Stomach (tissue), 9 donors: ENCODE measurements around the gene FNDC3B. TPM values are rescaled to one million over a fixed set of nuclear protein-coding genes. Genes with fewer than 3 reads are reported as not detected.
A peak's percentile ranks its signal among the peaks of the same experiment; 100 is the strongest.

Experiments
- DNase-seq, 2 donors: peaks; one replicate each; pipeline versions ENCODE4 v3.0.0 to v3.0.0-alpha.2; 2013 to 2019
- H3K27ac ChIP-seq, 5 donors: fragments of 200-600 bp in 4 of 5; sonication (generic) in 4 of 5; one replicate each; pipeline ENCODE4 v1.5.1; 2013 to 2019; ENCODE audit warnings: mild to moderate bottlenecking in 1 of 5, moderate library complexity in 1 of 5
- H3K27me3 ChIP-seq, 3 donors: fragments of 200-600 bp; sonication (generic); one replicate each; pipeline ENCODE4 v1.5.1; 2017 to 2019; ENCODE audit warnings: mixed run types in 1 of 3
- H3K36me3 ChIP-seq, 4 donors: fragments of 200-600 bp; sonication (generic); 1 replicate in 3 of 4; 2 replicates in 1 of 4; pipeline ENCODE4 v1.5.1; 2016 to 2019
- H3K4me1 ChIP-seq, 4 donors: fragments of 200-600 bp; sonication (generic); one replicate each; pipeline ENCODE4 v1.5.1; 2016 to 2019
- H3K4me3 ChIP-seq, 4 donors: fragments of 200-600 bp; sonication (generic) in 3 of 4; one replicate each; pipeline ENCODE4 v1.5.1; 2016 to 2019; ENCODE audit warnings: mild to moderate bottlenecking in 1 of 4
- H3K9me3 ChIP-seq, 4 donors: fragments of 200-600 bp; sonication (generic); one replicate each; pipeline ENCODE4 v1.5.1; 2016 to 2019
- CTCF ChIP-seq, 7 experiments: fragments of 450-650 bp in 4 of 7; fragments of 200-600 bp in 3 of 7; sonication (generic) in 3 of 7; IDR thresholded peaks; one replicate each; pipeline ENCODE4 v1.5.1; 2016 to 2019; ENCODE audit warnings: antibody characterized with exemption in 7 of 7, control low read depth in 2 of 7, mild to moderate bottlenecking in 1 of 7
- EP300 ChIP-seq: sonication (generic); formaldehyde crosslinking; IDR thresholded peaks from one replicate; pipeline ENCODE4 v1.6.1; 2017; ENCODE audit warnings: antibody characterized with exemption
- POLR2A ChIP-seq, 4 donors: fragments of 450-650 bp; IDR thresholded peaks; one replicate each; pipeline ENCODE4 v1.6.1; 2016; ENCODE audit warnings: antibody characterized with exemption in 4 of 4, control low read depth in 2 of 4, mild to moderate bottlenecking in 1 of 4, moderate library complexity in 1 of 4
- POLR2AphosphoS5 ChIP-seq, 3 donors: sonication (generic); formaldehyde crosslinking; IDR thresholded peaks; one replicate each; pipeline ENCODE4 v1.6.1; 2016; ENCODE audit warnings: antibody characterized with exemption in 3 of 3
- WGBS, 5 donors: extraction: QIAGEN DNeasy Blood & Tissue Kit in 3 of 5; methylation state at CpG; one replicate each; pipeline versions ENCODE4 v1.1.5 to v1.1.7; 2013 to 2018; 5-methylcytosine and 5-hydroxymethylcytosine counted together
- intact Hi-C: fragments of 100-400 bp; cut with DNase I; formaldehyde crosslinking; loops from one replicate; pipeline ENCODE4 v1.15.1; 2023; ENCODE audit warnings: low total_unique reads
- polyA plus RNA-seq, 3 donors: library from polyadenylated mRNA; stranded (reverse); fragments of 200-250 nt; gene quantifications; one replicate each; pipeline ENCODE4 v1.2.3, GENCODE V29; 2013
- total RNA-seq, 5 donors: library from RNA; depleted of rRNA; stranded (reverse); fragments of >200 nt; gene quantifications; one replicate each; pipeline versions ENCODE4 v1.1.0 to v1.2.3, GENCODE V29; 2014 to 2016
- donor health status: healthy with polysubstance abuse.
- donor health status: Bipolar disorder and iron deficiency.
- donor health status: healthy.

The FNDC3B gene
- total and polyA plus RNA-seq, 8 donors, result 6.0 to 229 (median 53.7) TPM

GRCh38 chr3:172244011-172244410 lies 204.6 kb downstream of the FNDC3B start:
- H3K27me3 ChIP-seq, result no peaks in the 10 kb centered on the region
- H3K4me1 ChIP-seq, result peaks cover 0 to 30% (median 19%) of the 10 kb centered on the region in 4 donors
- H3K27ac ChIP-seq, result no peak overlapping the region
- DNase-seq, result no peak
- 67 to 81% (median 74%) methylated on average over 2 of the region's 2 CpGs for WGBS, 5 donors
- intact Hi-C loops, result no loop called here
- no peak overlapping the region for H3K4me3 ChIP-seq
- H3K36me3 ChIP-seq, result peaks cover 3 to 30% (median 18%) of the 10 kb centered on the region in 4 donors
- TF ChIP-seq POLR2A (IDR thresholded peaks at IDR 0.05) (no peak), CTCF (IDR thresholded peaks at IDR 0.05) (no peak), EP300 (no peak), POLR2AphosphoS5 (IDR thresholded peaks at IDR 0.05) (no peak)
- H3K9me3 ChIP-seq, result peaks cover 0 to 9% (median 8%) of the 10 kb centered on the region in 4 donors

- TF ChIP-seq EP300 (no peak), CTCF (IDR thresholded peaks at IDR 0.05) (no peak), POLR2A (IDR thresholded peaks at IDR 0.05) (no peak), POLR2AphosphoS5 (IDR thresholded peaks at IDR 0.05) (no peak)
- 81 to 88% (median 83%) methylated on average over 2 of the region's 2 CpGs for WGBS, 5 donors
- H3K27ac ChIP-seq, result no peak overlapping the region
- peaks cover 0 to 38% (median 22%) of the 10 kb centered on the region in 4 donors for H3K4me1 ChIP-seq
- no peaks in the 10 kb centered on the region for H3K27me3 ChIP-seq
- no peak overlapping the region for H3K4me3 ChIP-seq
- intact Hi-C loops, result no loop called here
- DNase-seq, result no peak
- H3K9me3 ChIP-seq, result peaks cover 0 to 9% (median 8%) of the 10 kb centered on the region in 4 donors
- peaks cover 3 to 30% (median 18%) of the 10 kb centered on the region in 4 donors for H3K36me3 ChIP-seq
Observed at GRCh38 chr3:172245241-172245640, 205.9 kb downstream of the FNDC3B start.

GRCh38 chr3:172246107-172246844 lies 206.9 kb downstream of the FNDC3B start:
- peak in 1 of 2 donors; percentile 68 for DNase-seq
- H3K4me3 ChIP-seq, result no peak overlapping the region
- peaks cover 0 to 9% (median 8%) of the 10 kb centered on the region in 4 donors for H3K9me3 ChIP-seq
- H3K27ac ChIP-seq, result peak overlapping the region in 4 of 5 donors; percentile 22 to 37 (median 34)
- no peaks in the 10 kb centered on the region for H3K27me3 ChIP-seq
- TF ChIP-seq POLR2AphosphoS5 (IDR thresholded peaks at IDR 0.05) (no peak), CTCF (IDR thresholded peaks at IDR 0.05) (no peak), POLR2A (IDR thresholded peaks at IDR 0.05) (no peak), EP300 (no peak)
- WGBS, 5 donors, result 26 to 48% (median 39%) methylated on average over 10 of the region's 10 CpGs
- H3K36me3 ChIP-seq, result peaks cover 6 to 26% (median 24%) of the 10 kb centered on the region in 4 donors
- intact Hi-C loops, result no loop called here
- peaks cover 0 to 38% (median 23%) of the 10 kb centered on the region in 4 donors for H3K4me1 ChIP-seq

- no peak for DNase-seq
- Histone ChIP-seq H3K4me1 (peaks cover 0 to 38% (median 23%) of the 10 kb centered on the region in 4 donors), H3K36me3 (peaks cover 9 to 33% (median 30%) of the 10 kb centered on the region in 4 donors), H3K9me3 (peaks cover 0 to 3% (median under 1%) of the 10 kb centered on the region in 4 donors), H3K27ac (peak overlapping the region in 2 of 5 donors; percentile 13 to 32), H3K4me3 (no peak overlapping the region), H3K27me3 (no peaks in the 10 kb centered on the region)
- intact Hi-C loops, result no loop called here
- TF ChIP-seq POLR2A (IDR thresholded peaks at IDR 0.05) (no peak), POLR2AphosphoS5 (IDR thresholded peaks at IDR 0.05) (no peak), EP300 (no peak), CTCF (IDR thresholded peaks at IDR 0.05) (no peak)
- 79 to 89% (median 85%) methylated on average over 13 of the region's 13 CpGs for WGBS, 5 donors
Observed at GRCh38 chr3:172247525-172248274, 208.3 kb downstream of the FNDC3B start.
